GM12874 (cell line): Measurements from ENCODE around the gene TLR10.

ENCODE experiments used
- TF ChIP-seq, protein P1 (sequence below): IDR thresholded peaks from 2 replicates; pipeline ENCODE4 v1.5.1; 2011; ENCODE audit warnings: low read depth, mild to moderate bottlenecking, control low read depth, low read length, moderate library complexity; ENCODE audit not compliant: insufficient read depth

Gene TLR10

DNA sequence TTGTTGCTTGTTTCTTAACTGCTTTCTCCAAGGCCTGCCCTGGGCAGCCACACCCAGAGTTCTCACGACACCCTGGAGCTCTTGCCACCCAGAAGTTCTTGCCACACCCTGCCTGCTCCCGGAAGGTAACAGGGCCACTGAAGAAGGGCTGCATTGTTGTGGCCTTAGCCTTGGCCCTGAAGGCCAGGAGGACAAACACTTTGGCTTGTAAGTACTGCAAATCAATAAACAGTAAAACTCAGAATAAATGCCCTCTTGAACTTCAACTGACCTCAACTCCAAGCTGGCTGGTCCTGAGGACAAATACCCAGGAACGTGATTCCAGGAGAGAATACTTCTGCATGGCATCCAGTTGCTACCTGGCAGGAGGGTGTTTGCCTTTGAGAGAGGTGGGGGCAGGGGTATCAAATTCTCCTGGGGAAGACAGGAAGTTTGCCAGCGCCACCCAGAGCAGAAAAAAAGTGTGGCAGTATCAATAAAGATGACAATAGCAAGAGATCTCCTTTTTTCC lies 54.1 kb downstream of the TLR10 start:
- TF ChIP-seq, protein P1, sequence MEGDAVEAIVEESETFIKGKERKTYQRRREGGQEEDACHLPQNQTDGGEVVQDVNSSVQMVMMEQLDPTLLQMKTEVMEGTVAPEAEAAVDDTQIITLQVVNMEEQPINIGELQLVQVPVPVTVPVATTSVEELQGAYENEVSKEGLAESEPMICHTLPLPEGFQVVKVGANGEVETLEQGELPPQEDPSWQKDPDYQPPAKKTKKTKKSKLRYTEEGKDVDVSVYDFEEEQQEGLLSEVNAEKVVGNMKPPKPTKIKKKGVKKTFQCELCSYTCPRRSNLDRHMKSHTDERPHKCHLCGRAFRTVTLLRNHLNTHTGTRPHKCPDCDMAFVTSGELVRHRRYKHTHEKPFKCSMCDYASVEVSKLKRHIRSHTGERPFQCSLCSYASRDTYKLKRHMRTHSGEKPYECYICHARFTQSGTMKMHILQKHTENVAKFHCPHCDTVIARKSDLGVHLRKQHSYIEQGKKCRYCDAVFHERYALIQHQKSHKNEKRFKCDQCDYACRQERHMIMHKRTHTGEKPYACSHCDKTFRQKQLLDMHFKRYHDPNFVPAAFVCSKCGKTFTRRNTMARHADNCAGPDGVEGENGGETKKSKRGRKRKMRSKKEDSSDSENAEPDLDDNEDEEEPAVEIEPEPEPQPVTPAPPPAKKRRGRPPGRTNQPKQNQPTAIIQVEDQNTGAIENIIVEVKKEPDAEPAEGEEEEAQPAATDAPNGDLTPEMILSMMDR: no peak

GRCh38 chr4:38724475-38724808 lies 58.3 kb downstream of the TLR10 start:
- TF ChIP-seq, protein P1: no peak

- TF ChIP-seq, protein P1: no peak
These were observed 58.9 kb downstream of the TLR10 start for GRCh38 chr4:38723726-38724474.

- TF ChIP-seq, protein P1: no peak
These were observed 59.7 kb downstream of the TLR10 start for GRCh38 chr4:38723114-38723513.
